ES-I3 (cell line): Measurements from ENCODE around the gene GPR158.

ENCODE experiments used
- H3K36me3 ChIP-seq: 2 replicates; pipeline ENCODE4 v1.6.1; 2013; ENCODE audit warnings: mild to moderate bottlenecking, low read length, control low read depth, moderate library complexity; ENCODE audit not compliant: insufficient read depth
- H3K4me1 ChIP-seq: 2 replicates; pipeline ENCODE4 v1.6.1; 2013; ENCODE audit warnings: mild to moderate bottlenecking, control low read depth, low read length; ENCODE audit not compliant: insufficient read depth
- H3K9ac ChIP-seq: 2 replicates; pipeline ENCODE4 v1.6.1; 2013; ENCODE audit warnings: low read depth, mild to moderate bottlenecking, low read length, moderate library complexity
- H3K9me3 ChIP-seq: 2 replicates; pipeline ENCODE4 v1.6.1; 2013; ENCODE audit warnings: mild to moderate bottlenecking, low read length, moderate library complexity; ENCODE audit not compliant: control insufficient read depth, insufficient read depth

The GPR158 gene

DNA sequence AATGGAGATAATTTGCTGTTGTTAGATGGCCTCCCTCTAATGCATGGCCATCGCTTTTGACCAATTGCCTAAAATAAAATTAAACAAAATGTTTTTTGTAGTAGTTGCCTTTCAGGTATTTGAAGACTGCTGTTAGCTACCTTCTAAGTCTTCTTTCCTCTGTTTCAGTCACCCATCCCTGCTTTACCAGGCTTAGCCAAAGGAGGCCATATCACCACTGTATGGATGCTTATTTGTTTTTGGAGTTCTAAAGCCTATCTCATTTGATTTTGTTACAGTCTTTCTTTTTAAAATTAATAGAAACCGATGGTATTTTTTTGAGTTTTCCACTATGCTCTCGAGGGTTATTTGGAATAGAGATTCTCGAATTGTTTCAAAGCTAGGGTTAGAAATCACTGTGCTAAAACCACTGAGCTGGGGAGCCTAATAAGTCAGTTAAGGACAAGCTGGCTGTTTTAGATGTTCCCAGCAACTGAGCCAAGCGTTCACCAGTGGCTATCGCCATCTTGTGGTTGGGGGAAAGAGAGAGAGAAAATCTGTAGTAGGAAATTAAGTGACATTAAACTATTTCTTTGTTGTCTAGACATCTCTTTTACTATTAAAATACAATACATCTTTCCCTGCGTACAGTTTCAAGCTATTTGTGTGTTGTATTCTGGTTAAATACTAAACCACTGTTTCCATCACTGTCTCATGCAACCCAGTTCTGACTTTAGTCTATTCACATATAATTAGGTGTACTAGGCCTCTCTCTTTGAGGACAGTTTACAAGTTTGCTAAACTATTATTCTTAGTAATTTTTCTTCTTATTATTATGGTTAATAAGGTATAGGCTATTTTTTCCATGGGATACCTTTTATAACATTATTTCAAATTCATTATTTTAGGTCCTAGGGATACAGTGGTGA lies 52.2 kb downstream of the GPR158 start:
- Histone ChIP-seq H3K36me3 (no peaks in the 10 kb centered on the region), H3K9ac (no peak overlapping the region), H3K4me1 (0 out of 2 replicates have a peak, but pooled peaks cover 2% of the 10 kb centered on the region), H3K9me3 (no peaks in the 10 kb centered on the region)

DNA sequence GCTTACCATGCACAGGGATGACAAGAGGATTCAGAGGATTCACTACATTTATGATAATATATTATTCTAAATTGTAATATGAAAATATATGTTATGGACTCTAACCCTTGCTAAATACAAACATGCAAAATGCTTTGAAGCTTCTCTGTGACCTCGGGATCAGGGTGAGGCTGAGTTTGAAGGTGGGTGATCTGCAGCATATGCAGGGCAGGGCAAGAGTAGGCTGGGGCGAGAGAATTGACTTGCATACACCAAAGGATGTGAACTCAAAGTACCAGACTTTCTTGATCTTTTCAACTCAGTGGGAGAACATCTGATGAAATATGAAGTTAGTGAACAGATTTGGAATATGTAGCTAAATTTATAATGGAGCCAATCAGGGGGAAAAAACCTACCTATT lies 57.0 kb downstream of the GPR158 start:
- H3K9ac ChIP-seq = no peak overlapping the region
- 0 out of 2 replicates have a peak, but pooled peaks cover 2% of the 10 kb centered on the region for H3K4me1 ChIP-seq
- no peaks in the 10 kb centered on the region for H3K36me3 ChIP-seq
- H3K9me3 ChIP-seq = no peaks in the 10 kb centered on the region

DNA sequence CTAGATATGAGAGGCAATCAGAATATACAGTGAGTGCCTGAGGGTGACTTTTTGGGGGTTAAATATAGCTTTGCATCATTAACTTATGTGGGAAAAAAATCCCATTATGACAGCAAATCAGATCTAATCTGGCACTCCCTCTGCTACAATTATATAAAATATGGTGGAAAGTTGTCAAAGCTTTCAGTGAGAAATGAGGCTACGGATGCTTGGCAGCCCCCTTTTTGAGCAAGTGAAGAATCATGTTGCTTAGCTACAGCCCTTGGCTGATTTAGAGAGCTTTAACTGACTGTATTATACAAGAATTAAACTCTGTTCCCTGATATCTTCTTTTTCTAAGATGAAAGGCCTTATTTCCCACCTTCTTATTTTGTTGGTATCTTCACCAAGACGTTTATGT lies 57.4 kb downstream of the GPR158 start:
- Histone ChIP-seq H3K9ac (no peak overlapping the region), H3K4me1 (no peaks in the 10 kb centered on the region), H3K36me3 (no peaks in the 10 kb centered on the region), H3K9me3 (no peaks in the 10 kb centered on the region)

DNA sequence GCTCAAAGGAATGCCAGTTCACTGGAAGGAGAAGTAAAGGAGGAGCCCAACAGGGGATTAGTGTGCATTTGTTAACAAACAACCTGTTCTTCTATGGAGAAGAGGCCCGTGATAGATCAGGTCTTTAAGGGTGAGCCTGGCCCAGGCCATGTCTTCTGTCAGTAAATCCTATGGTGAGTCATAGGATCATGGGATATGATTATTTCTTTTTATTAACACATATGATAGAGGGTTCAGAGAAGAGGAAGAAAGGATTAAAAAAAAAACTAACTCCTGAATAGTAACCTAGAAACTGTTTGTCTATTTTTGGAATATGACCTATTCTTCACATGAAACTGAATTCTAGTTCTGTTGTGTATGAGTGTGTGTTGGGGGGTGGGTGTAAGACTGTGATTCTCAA lies 70.4 kb downstream of the GPR158 start:
- H3K36me3 ChIP-seq = no peaks in the 10 kb centered on the region
- H3K9ac ChIP-seq = no peak overlapping the region
- no peaks in the 10 kb centered on the region for H3K9me3 ChIP-seq
- H3K4me1 ChIP-seq = no peaks in the 10 kb centered on the region

DNA sequence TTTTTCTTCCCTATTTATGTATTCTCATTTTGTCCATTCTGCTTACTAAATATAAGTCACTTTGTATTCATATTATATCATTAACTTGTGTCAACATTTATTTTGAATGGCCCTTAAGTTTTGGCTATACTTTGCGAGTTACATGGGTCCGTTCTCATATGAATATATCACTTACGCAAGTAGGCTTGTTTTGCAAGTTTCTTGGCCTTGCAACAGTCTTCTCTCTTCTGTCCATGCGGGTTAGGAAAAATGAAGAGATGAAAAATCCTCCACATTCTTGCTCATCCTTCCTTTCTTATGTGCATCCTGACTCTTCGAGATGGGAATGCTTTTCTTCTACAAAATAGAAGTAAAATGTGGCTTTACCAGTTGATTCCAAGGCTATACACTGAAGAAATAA lies 82.8 kb downstream of the GPR158 start:
- no peaks in the 10 kb centered on the region for H3K4me1 ChIP-seq
- H3K9me3 ChIP-seq = no peaks in the 10 kb centered on the region; the same call in 1 of the 2 replicates
- no peaks in the 10 kb centered on the region for H3K36me3 ChIP-seq
- H3K9ac ChIP-seq = no peak overlapping the region

DNA sequence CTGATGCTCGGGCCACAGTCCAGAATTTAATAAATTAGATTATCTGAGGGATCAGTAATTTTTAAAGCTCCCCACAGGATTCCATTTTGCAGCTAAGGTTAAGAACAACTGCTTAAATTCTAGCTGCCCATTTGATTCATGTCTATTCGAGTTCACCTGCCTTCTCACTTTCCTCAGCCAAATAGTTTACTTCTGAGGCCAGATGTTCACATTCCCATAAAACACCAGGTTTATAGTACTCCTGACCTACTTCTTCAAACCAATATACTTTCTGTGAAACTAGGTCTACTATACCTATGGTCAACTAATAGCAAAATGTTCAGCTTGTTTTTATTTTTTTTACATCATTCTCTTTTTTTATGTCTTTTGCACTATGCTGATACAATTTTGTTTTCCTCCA lies 86.3 kb downstream of the GPR158 start:
- H3K9ac ChIP-seq = no peak overlapping the region
- H3K4me1 ChIP-seq = no peaks in the 10 kb centered on the region
- no peaks in the 10 kb centered on the region for H3K36me3 ChIP-seq
- H3K9me3 ChIP-seq = no peaks in the 10 kb centered on the region; the same call in 1 of the 2 replicates

DNA sequence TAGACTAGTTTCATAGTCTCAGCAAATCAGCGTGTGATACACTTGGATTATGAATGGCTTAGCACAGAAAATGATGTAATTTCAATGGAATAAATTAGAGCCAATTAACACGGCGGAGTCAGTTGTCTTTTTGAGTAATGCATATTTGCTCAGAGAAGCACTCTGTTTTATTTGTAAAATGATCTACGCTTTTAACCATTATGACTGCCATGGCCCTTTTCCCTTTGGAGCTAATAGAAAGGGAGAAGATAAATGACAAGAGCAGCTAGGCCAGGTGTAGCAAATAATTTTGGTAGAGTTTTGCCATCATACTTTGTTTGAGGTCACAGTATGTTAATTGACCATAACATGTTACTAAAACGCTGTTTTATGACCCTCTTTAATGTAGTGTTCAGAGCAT lies 86.8 kb downstream of the GPR158 start:
- no peaks in the 10 kb centered on the region; the same call in 1 of the 2 replicates for H3K9me3 ChIP-seq

DNA sequence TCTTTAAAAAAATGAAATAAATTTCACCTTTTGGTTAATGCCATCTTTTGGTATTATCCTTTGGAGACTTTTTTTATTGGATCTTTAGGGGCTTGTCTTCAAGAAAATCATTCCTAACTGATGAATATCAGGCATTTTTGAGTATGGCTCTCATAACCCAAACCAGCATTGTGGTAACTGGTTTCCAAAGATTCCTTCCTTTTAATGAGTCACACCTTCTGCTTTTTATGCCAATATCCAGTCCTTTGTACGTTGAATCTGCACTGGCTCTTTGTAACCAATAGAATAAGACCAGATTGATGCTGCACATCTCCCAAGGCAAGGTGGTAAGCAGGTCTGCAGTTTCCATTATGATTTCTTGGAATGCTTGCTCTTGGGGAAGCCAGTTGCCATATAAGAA lies 89.1 kb downstream of the GPR158 start:
- H3K4me1 ChIP-seq = no peaks in the 10 kb centered on the region
- no peak overlapping the region for H3K9ac ChIP-seq
- no peaks in the 10 kb centered on the region for H3K9me3 ChIP-seq
- H3K36me3 ChIP-seq = no peaks in the 10 kb centered on the region

More for the DNA sequence above, 86.8 kb downstream of the GPR158 start:
- H3K36me3 ChIP-seq = no peaks in the 10 kb centered on the region
- no peaks in the 10 kb centered on the region for H3K4me1 ChIP-seq
- H3K9ac ChIP-seq = no peak overlapping the region

DNA sequence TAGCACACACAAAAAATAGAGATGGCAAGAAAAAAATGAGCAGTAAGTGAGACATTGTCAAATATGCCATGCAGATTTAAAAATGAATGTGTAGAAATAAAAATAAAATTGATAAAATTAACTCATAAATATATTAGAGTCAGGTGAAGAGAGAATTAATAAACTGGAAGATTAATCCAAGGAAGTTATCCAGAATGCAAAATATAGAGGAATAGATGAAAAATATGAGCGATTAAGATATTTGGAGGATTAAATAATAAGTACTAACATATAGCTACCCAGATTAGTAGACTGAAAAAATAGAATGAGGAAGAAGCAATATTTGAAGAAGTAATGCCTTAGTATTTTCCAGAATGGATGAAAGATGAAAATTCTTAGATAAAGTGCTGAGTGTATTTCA lies 103.4 kb downstream of the GPR158 start:
- H3K9ac ChIP-seq = no peak overlapping the region
- H3K36me3 ChIP-seq = no peaks in the 10 kb centered on the region
- peaks cover 6% of the 10 kb centered on the region; the same call in 1 of the 2 replicates for H3K9me3 ChIP-seq
- H3K4me1 ChIP-seq = no peaks in the 10 kb centered on the region

DNA sequence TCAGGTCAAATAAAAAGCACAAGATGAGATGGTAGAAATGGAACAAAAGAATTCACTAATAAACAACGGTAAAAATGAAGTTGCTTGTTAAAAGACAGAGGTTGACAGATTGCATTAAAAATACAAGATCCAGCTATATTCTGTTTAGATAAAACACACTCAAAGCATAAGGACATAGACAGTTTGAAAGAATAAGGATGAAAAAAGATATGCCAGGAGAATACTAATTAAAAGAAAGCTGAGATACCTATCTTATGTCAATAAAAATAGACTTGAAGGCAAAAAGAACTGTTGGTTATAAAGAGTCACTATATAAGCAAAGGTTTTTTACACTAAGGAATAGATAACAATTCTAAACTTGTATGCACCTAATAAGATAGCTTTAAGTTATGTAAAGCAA lies 105.3 kb downstream of the GPR158 start:
- Histone ChIP-seq H3K4me1 (no peaks in the 10 kb centered on the region), H3K9ac (no peak overlapping the region), H3K9me3 (peaks cover 7% of the 10 kb centered on the region), H3K36me3 (no peaks in the 10 kb centered on the region)

DNA sequence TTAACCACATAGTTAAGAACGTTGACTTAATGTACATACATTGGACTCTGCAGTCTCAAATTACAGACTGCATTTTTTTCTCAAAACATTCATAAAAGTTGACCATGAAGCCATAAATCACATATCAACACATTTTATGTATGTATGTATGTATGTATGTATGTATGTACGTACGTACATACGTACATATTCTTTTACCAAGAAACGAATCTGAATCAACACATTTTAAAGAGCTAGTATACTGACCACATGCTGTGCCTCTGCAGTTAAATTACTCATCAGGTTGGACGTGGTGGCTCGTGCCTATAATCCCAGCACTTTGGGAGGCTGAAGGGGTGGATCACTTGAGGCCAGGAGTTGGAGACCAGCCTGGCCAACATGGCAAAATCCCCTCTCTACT lies 105.8 kb downstream of the GPR158 start:
- Histone ChIP-seq H3K36me3 (no peaks in the 10 kb centered on the region), H3K4me1 (no peaks in the 10 kb centered on the region), H3K9ac (no peak overlapping the region), H3K9me3 (peaks cover 8% of the 10 kb centered on the region)

DNA sequence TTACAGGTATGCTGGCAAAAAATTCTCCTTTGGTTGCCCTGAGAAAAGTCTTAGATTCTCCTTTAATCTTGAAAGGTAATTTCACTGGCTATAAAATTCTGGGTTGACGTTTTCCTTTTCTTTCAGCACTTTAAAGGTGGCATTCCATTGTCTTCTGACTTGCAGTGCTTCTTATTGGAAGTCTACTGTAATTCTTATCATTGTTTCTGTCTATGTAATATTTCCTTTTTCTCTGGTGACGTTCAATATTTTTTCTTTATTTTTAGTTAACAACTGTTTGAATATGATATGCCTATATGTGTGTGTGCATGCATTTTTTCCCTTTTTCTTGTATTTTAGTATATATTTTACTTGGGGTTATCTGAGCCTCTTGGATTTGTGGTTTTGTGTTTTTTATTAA lies 111.0 kb downstream of the GPR158 start:
- H3K36me3 ChIP-seq = no peaks in the 10 kb centered on the region
- H3K9ac ChIP-seq = no peak overlapping the region
- H3K9me3 ChIP-seq = peaks cover 2% of the 10 kb centered on the region
- no peaks in the 10 kb centered on the region for H3K4me1 ChIP-seq

DNA sequence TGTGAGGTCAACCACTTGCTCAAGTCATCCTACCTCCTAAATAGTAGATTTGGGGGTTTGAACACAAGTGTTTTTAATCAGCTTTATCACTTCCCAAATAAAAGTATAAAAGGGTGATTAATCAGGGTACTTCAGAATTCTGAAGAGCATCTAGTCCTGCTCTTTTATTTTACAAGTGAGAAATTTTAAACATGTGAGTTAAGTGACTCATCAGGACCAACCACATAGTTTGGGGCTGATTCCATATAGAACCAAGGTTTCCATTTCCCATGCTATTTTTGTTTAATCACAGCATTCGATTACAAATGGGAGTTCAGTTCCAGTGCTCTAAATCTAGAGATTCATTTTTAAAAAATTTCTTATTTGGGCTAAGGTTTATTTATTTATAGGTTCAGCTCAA lies 113.4 kb downstream of the GPR158 start:
- H3K36me3 ChIP-seq = no peaks in the 10 kb centered on the region
- no peak overlapping the region for H3K9ac ChIP-seq
- H3K9me3 ChIP-seq = peaks cover 2% of the 10 kb centered on the region
- H3K4me1 ChIP-seq = no peaks in the 10 kb centered on the region

DNA sequence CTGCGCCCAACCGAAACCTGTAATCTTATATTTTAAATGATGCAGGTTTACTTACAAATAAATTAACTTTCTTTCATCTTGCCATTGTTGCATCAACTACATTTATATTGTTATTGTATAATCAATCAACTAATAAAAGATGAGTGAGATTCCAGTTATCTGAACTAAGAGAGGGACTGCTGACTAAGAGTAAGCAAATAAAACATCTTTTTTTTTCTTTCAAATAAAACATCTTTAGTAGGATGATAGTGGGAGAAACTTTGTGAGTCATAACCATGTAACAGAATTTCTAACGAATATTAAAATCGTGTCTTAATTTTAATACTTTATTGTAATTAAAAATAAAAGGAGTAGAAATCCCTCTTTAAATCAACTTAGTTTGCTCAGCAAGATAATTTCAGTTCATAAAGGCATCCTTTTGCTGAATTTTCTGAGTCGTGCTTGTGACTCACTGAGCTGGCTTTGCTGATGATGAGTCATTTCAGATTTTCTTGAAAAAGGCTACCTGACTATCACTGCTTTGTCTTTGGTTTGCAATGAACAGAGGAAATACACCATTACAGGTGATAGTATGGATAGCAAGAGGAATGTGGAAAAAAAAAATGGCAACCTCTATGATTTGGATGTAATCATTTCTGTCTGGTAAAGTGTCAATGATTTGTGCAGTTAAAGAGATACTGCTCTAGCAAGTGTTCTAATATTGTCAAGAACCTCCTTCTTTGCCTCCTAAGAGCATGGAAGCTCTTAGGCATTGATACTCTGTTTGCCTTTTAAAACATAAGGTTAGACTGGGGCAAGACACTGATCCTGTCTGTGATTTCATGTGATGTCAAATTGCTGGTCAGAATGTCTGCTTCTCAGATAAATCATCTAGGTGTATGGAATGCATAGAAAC lies 119.5 kb downstream of the GPR158 start:
- no peaks in the 10 kb centered on the region for H3K4me1 ChIP-seq
- no peaks in the 10 kb centered on the region for H3K36me3 ChIP-seq
- H3K9me3 ChIP-seq = no peaks in the 10 kb centered on the region
- H3K9ac ChIP-seq = no peak overlapping the region
